H1 (cell line): ENCODE results near the gene TRMT61A. TPM values are rescaled to one million over a fixed set of nuclear protein-coding genes. Genes with fewer than 3 reads are reported as not detected.

Experiments
- CTCF ChIA-PET: fragments of 300-600 bp; sonication (Branson Sonifier 250); formaldehyde crosslinking; loops from one replicate; lab custom pipeline; 2021; ENCODE audit not compliant: partially characterized antibody; lab: Charles Lee
- POLR2A ChIA-PET: fragments of 300-600 bp; sonication (Branson Sonifier 250); formaldehyde crosslinking; loops from one replicate; lab custom pipeline; 2021; ENCODE audit warnings: inconsistent platforms; ENCODE audit not compliant: partially characterized antibody; lab: Charles Lee
- DNase-seq, 2 experiments: peaks; one replicate each; pipeline versions ENCODE4 v3.0.0 to v3.0.0-alpha.2; 2010 to 2022; ENCODE audit warnings: low spot score in 2 of 2, low read depth in 1 of 2, mixed read lengths in 1 of 2
- FAIRE-seq: peaks from 2 replicates; lab custom pipeline; 2011; peaks lifted over from hg19 to GRCh38; lab: Jason Lieb, UNC
- H2AFZ ChIP-seq: 2 replicates; pipeline ENCODE4 v1.8.1; 2012; ENCODE audit warnings: low read length, inconsistent platforms
- H2AK5ac ChIP-seq: 2 replicates; pipeline ENCODE4 v1.6.1; 2013; ENCODE audit warnings: low read depth, low read length
- H2BK120ac ChIP-seq: replicated peaks from 2 replicates; pipeline ENCODE3; 2013; ENCODE audit warnings: low read depth, low read length, inconsistent platforms
- H2BK12ac ChIP-seq: 2 replicates; pipeline ENCODE4 v1.6.1; 2013; ENCODE audit warnings: low read depth, low read length
- H2BK15ac ChIP-seq: 2 replicates; pipeline ENCODE4 v1.6.1; 2013; ENCODE audit warnings: low read length
- H2BK20ac ChIP-seq: 2 replicates; pipeline ENCODE4 v1.6.1; 2013; ENCODE audit warnings: low read length
- H2BK5ac ChIP-seq: 2 replicates; pipeline ENCODE4 v1.6.1; 2013; ENCODE audit warnings: low read depth, low read length
- H3K14ac ChIP-seq: 2 replicates; pipeline ENCODE4 v1.6.1; 2013; ENCODE audit warnings: inconsistent platforms; ENCODE audit not compliant: insufficient read length
- H3K18ac ChIP-seq: 2 replicates; pipeline ENCODE4 v1.6.1; 2013; ENCODE audit warnings: low read length; ENCODE audit errors: extremely low read depth
- H3K23ac ChIP-seq: 2 replicates; pipeline ENCODE4 v1.6.1; 2013; ENCODE audit warnings: inconsistent platforms; ENCODE audit not compliant: insufficient read length
- H3K23me2 ChIP-seq: 2 replicates; pipeline ENCODE4 v1.6.1; 2013; ENCODE audit warnings: low read depth, low read length
- H3K27ac ChIP-seq: 2 replicates; pipeline ENCODE4 v1.6.1; 2011; ENCODE audit warnings: low read depth, low read length, inconsistent platforms
- H3K27me3 ChIP-seq, 4 experiments: replicated peaks in 1 of 4; 1 replicate in 1 of 4; 2 replicates in 3 of 4; pipeline versions ENCODE4 v1.6.1 to v1.8.1; 2011 to 2013; ENCODE audit warnings: low read length in 3 of 4, mild to moderate bottlenecking in 3 of 4, inconsistent platforms in 2 of 4, mixed read lengths in 2 of 4, moderate library complexity in 1 of 4; ENCODE audit not compliant: control insufficient read depth in 3 of 4, insufficient read depth in 3 of 4; ENCODE audit errors: extremely low read depth in 1 of 4
- H3K36me3 ChIP-seq, 4 experiments: 2 replicates each; pipeline versions ENCODE4 v1.6.1 to v1.8.1; 2011 to 2013; ENCODE audit warnings: mild to moderate bottlenecking in 4 of 4, low read length in 3 of 4, moderate library complexity in 2 of 4, control low read depth in 1 of 4, inconsistent platforms in 1 of 4; ENCODE audit not compliant: insufficient read depth in 4 of 4, control insufficient read depth in 2 of 4
- H3K4ac ChIP-seq: replicated peaks from 2 replicates; pipeline ENCODE3; 2013; ENCODE audit warnings: low read length, low read depth, mixed read lengths, inconsistent platforms; ENCODE audit not compliant: insufficient read length
- H3K4me1 ChIP-seq, 4 experiments: replicated peaks in 1 of 4; 1 replicate in 1 of 4; 2 replicates in 3 of 4; pipeline versions ENCODE4 v1.6.1 to v1.8.1; 2011 to 2013; ENCODE audit warnings: low read length in 3 of 4, inconsistent platforms in 2 of 4, mixed read lengths in 1 of 4; ENCODE audit not compliant: insufficient read depth in 4 of 4, control insufficient read depth in 3 of 4
- H3K4me2 ChIP-seq, 2 experiments: 2 replicates each; pipeline versions ENCODE4 v1.6.1 to v1.8.1; 2011 to 2013; ENCODE audit warnings: low read depth in 2 of 2, low read length in 2 of 2, control low read depth in 1 of 2, inconsistent platforms in 1 of 2, mild to moderate bottlenecking in 1 of 2; ENCODE audit not compliant: insufficient read depth in 1 of 2
- H3K4me3 ChIP-seq, 4 experiments: fragments of 200-600, 300-600 bp in 1 of 4; sonication (generic), shearing (Covaris generic), sonication (Bioruptor Twin) in 1 of 4; 2 replicates each; pipeline versions ENCODE4 v1.5.1 to v1.8.1; 2011 to 2016; ENCODE audit warnings: low read length in 4 of 4, low read depth in 3 of 4, control low read depth in 2 of 4, inconsistent platforms in 2 of 4, mild to moderate bottlenecking in 2 of 4, mixed read lengths in 1 of 4, moderate library complexity in 1 of 4; ENCODE audit not compliant: insufficient read depth in 2 of 4; ENCODE audit errors: extremely low read depth in 1 of 4
- H3K56ac ChIP-seq: replicated peaks from 2 replicates; pipeline ENCODE3; 2013; ENCODE audit warnings: low read depth, mild to moderate bottlenecking, mixed read lengths, low read length, inconsistent platforms; ENCODE audit not compliant: insufficient read length
- H3K79me1 ChIP-seq: 2 replicates; pipeline ENCODE4 v1.6.1; 2013; ENCODE audit warnings: low read depth, low read length, control low read depth
- H3K79me2 ChIP-seq, 2 experiments: 2 replicates each; pipeline versions ENCODE4 v1.6.1 to v1.8.1; 2012 to 2013; ENCODE audit warnings: low read length in 2 of 2, mild to moderate bottlenecking in 2 of 2, inconsistent platforms in 1 of 2; ENCODE audit not compliant: insufficient read depth in 2 of 2, control insufficient read depth in 1 of 2
- H3K9ac ChIP-seq, 4 experiments: replicated peaks in 1 of 4; 1 replicate in 1 of 4; 2 replicates in 3 of 4; pipeline versions ENCODE4 v1.6.1 to v1.8.1; 2011 to 2013; ENCODE audit warnings: low read depth in 3 of 4, low read length in 3 of 4, control low read depth in 2 of 4, mild to moderate bottlenecking in 2 of 4, moderate library complexity in 2 of 4, inconsistent platforms in 1 of 4; ENCODE audit errors: extremely low read depth in 1 of 4
- H3K9me3 ChIP-seq, 2 experiments: 2 replicates each; pipeline versions ENCODE4 v1.6.1 to v1.8.1; 2012 to 2013; ENCODE audit warnings: mild to moderate bottlenecking in 2 of 2, moderate library complexity in 2 of 2, control low read depth in 1 of 2, inconsistent platforms in 1 of 2, low read depth in 1 of 2, low read length in 1 of 2, mixed read lengths in 1 of 2; ENCODE audit not compliant: insufficient read depth in 2 of 2
- H4K20me1 ChIP-seq, 2 experiments: replicated peaks in 1 of 2; 2 replicates each; pipeline versions ENCODE3 to v1.8.1; 2011 to 2013; ENCODE audit warnings: inconsistent platforms in 2 of 2, low read length in 2 of 2, mild to moderate bottlenecking in 1 of 2; ENCODE audit not compliant: insufficient read depth in 2 of 2, control insufficient read depth in 1 of 2
- H4K5ac ChIP-seq: 2 replicates; pipeline ENCODE4 v1.6.1; 2013; ENCODE audit warnings: low read length, low read depth, mixed read lengths, inconsistent platforms; ENCODE audit not compliant: insufficient read length
- H4K8ac ChIP-seq: 2 replicates; pipeline ENCODE4 v1.8.0; 2013; ENCODE audit warnings: mild to moderate bottlenecking, moderate library complexity, low read length, inconsistent platforms; ENCODE audit not compliant: insufficient read depth; ENCODE audit errors: extremely low read depth
- H4K91ac ChIP-seq: replicated peaks from 2 replicates; pipeline ENCODE3; 2013; ENCODE audit warnings: low read length, mixed read lengths, inconsistent platforms; ENCODE audit not compliant: insufficient read length
- E2F6 ChIP-seq: IDR thresholded peaks from 2 replicates; pipeline ENCODE4 v1.6.1; 2012; ENCODE audit warnings: inconsistent platforms
- HDAC2 ChIP-seq, 2 experiments: fragments of 300-600 bp in 1 of 2; sonication (generic) in 1 of 2; IDR thresholded peaks; 2 replicates each; pipeline ENCODE4 v1.6.1; 2011 to 2012; ENCODE audit warnings: low read depth in 2 of 2, low read length in 2 of 2, mild to moderate bottlenecking in 2 of 2, moderate library complexity in 2 of 2, borderline replicate concordance in 1 of 2, inconsistent platforms in 1 of 2
- MAFK ChIP-seq: IDR thresholded peaks from 2 replicates; pipeline ENCODE4 v1.6.1; 2012; ENCODE audit warnings: low read depth, mild to moderate bottlenecking, improper control_type of control experiment, low read length
- NANOG ChIP-seq: IDR thresholded peaks from 2 replicates; pipeline ENCODE4 v1.6.1; 2011; ENCODE audit warnings: low read length, low read depth, mild to moderate bottlenecking, inconsistent platforms; ENCODE audit not compliant: insufficient read depth, poor library complexity, severe bottlenecking
- NRF1 ChIP-seq: IDR thresholded peaks from 2 replicates; pipeline ENCODE4 v1.6.1; 2011; ENCODE audit warnings: mild to moderate bottlenecking, low read depth, low read length, improper control_type of control experiment
- WGBS, 2 experiments: shearing (Covaris generic) in 1 of 2; methylation state at CpG; one replicate each; pipeline versions ENCODE4 v1.1.6 to v1.1.7; 2013 to 2015; ENCODE audit warnings: low lambda C conversion rate in 2 of 2, mixed read lengths in 2 of 2, inconsistent platforms in 1 of 2, low coverage in 1 of 2, missing lambda C conversion rate in 1 of 2; ENCODE audit not compliant: insufficient replicate concordance in 2 of 2, insufficient coverage in 1 of 2, insufficient read length in 1 of 2; ENCODE audit errors: extremely low coverage in 1 of 2, missing lambda C conversion rate in 1 of 2; 5-methylcytosine and 5-hydroxymethylcytosine counted together
- polyA plus RNA-seq, 7 experiments: library from polyadenylated mRNA; depleted of rRNA in 3 of 7; stranded (reverse) in 5 of 7; unstranded in 2 of 7; fragments of >200 nt in 5 of 7; fragments of 200-250 nt in 2 of 7; gene quantifications; 1 replicate in 5 of 7; 2 replicates in 1 of 7; 4 replicates in 1 of 7; pipeline versions ENCODE4 v1.2.1 to v1.2.3, GENCODE V29; 2011 to 2013; ENCODE audit warnings: missing spikeins in 2 of 7, mixed read lengths in 2 of 7
- total RNA-seq: library from RNA; stranded (reverse); fragmentation: NEBNext Ultra II Directional; extraction: Animal tissue kit (Norgen Biotek cat#: 25700); gene quantifications from 2 replicates; pipeline ENCODE4 v1.2.1, GENCODE V29; 2021

The TRMT61A gene
- total and polyA plus RNA-seq, 2 of the 8 experiments (the other 6 are each of a cell fraction or from before 2014, with no cell fraction given), result 15.8 to 19.0 TPM

GRCh38 chr14:103545219-103545914 lies 16.4 kb downstream of the TRMT61A start:
- Histone ChIP-seq H3K9ac (no peak overlapping the region), H4K91ac (no peak overlapping the region), H3K79me1 (no peaks in the 10 kb centered on the region), H3K79me2 (no peaks in the 10 kb centered on the region), H2BK120ac (no peak overlapping the region), H4K8ac (peak overlapping the region; percentile 84), H4K20me1 (peaks cover 0 to 4% of the 10 kb centered on the region in 2 experiments), H3K4ac (no peak overlapping the region), H2AFZ (no peak overlapping the region), H2BK20ac (peak overlapping the region; percentile 98; the same call in 1 of the 2 replicates), H3K4me3 (no peak overlapping the region), H3K9me3 (no peaks in the 10 kb centered on the region), H2AK5ac (0 out of 2 replicates have a peak overlapping the region, but pooled peaks have one; percentile 96), H4K5ac (no peak overlapping the region), H3K4me2 (no peak overlapping the region), H3K14ac (no peak overlapping the region), H3K23ac (no peak overlapping the region), H3K36me3 (no peaks in the 10 kb centered on the region), H2BK15ac (no peak overlapping the region), H3K56ac (no peak overlapping the region), H2BK12ac (peak overlapping the region; percentile 100; the same call in 1 of the 2 replicates), H3K27ac (no peak overlapping the region), H3K18ac (no peak overlapping the region; the same call in 1 of the 2 replicates), H3K27me3 (no peaks in the 10 kb centered on the region), H2BK5ac (0 out of 2 replicates have a peak overlapping the region, but pooled peaks have one; percentile 99), H3K4me1 (peaks cover 0 to 34% (median 29%) of the 10 kb centered on the region in 4 experiments; a peak in 6 of 7 replicates), H3K23me2 (no peaks in the 10 kb centered on the region)
- 95% methylated on average over 29 of the region's 29 CpGs; no CpG with 5 or more reads in 1 of the 2 experiments for WGBS, 2 experiments
- ChIA-PET POLR2A (interaction anchor here (1.0 to 29.8 kb wide), 6 partner anchors 9 to 209 kb away, joined by 3 to 844 read pairs (median 6); partner anchors contain the start of gene CKB), CTCF (interaction anchor here (0.6 to 28.8 kb wide), 7 partner anchors 12 to 560 kb away, joined by 3 to 921 read pairs (median 11); partner anchors contain the start of genes CKB and TRMT61A)
- DNase-seq (no peak), FAIRE-seq (no peak)
- TF ChIP-seq MAFK (no peak), NRF1 (no peak), HDAC2 (IDR thresholded peaks at IDR 0.05; ENCODE audit: borderline replicate concordance in 1 of 2, low read depth in 2 of 2, low read length in 2 of 2) (no peak), NANOG (no peak), E2F6 (no peak)
